ENCODE measurements around the gene HPSE2.
A peak's percentile ranks its signal among the peaks of the same experiment; 100 is the strongest.
"Not testable (repeated sequence)": the region's sequence is repeated elsewhere in the genome, so short reads cannot be mapped to it uniquely, and the experiment has no call there.

Gene HPSE2

DNA sequence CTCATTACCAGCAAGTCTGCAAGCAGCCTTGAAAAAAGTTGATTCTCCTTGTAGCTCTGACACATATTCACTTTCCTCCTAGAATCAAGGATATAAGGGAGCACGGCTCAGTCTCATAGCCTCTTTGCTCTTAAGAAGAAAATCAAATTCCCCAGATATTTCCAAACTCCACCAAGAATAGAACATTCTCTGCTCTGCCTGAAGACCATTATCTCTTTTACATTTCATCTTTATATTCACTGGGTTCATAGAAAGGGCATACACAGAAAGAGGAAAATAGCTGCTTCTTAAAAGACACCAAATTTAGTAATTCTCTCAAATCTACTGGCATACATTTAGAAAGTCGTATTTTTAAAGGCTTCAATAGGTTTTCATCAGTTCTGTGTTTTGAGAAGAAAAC lies 92.0 kb downstream of the HPSE2 start:
- no peak for DNase-seq

DNA sequence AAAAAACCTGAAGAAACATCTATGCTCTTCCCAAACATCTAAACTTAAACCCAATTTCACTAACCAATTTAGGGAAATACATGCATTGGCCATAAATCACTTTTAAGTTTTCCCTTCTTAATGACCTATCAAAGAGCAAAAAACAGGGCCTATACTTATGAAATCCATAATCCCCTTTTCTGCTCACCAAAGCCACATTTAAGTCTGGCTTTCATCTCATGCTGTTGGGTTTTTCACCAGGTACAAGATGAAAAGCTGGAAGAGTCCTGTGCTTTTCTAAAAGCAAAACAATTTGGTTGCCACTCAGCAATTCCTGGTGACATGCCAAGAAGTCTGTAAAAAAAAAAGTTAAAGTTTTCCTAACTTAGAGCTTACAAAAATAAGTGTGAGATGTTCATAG lies 92.6 kb downstream of the HPSE2 start:
- DNase-seq, result no peak

- not testable (repeated sequence) for DNase-seq
These were observed 102.8 kb downstream of the HPSE2 start for GRCh38 chr10:99132897-99133296.

GRCh38 chr10:99125879-99126278 lies 109.8 kb downstream of the HPSE2 start:
- no peak for DNase-seq

DNA sequence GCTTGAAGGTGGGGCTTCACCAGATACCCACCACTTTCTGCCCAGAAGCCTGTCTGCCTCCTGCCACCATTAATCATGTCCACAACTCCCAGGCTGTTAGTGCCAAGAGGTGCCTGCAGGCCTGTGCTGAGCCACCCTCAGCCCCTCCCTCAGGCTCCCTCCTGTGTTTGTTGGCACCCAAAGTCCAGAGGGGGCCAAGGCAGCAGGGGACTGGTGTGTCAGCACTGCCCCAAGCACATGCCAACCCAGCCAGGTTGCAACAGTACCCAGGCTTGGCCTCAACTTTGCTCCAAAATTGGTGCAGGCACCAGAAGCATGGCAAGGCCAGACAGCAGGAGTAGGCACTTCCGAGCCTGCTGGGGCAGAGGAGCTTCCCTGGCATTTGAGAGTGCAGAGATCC lies 111.3 kb downstream of the HPSE2 start:
- no peak for DNase-seq

DNA sequence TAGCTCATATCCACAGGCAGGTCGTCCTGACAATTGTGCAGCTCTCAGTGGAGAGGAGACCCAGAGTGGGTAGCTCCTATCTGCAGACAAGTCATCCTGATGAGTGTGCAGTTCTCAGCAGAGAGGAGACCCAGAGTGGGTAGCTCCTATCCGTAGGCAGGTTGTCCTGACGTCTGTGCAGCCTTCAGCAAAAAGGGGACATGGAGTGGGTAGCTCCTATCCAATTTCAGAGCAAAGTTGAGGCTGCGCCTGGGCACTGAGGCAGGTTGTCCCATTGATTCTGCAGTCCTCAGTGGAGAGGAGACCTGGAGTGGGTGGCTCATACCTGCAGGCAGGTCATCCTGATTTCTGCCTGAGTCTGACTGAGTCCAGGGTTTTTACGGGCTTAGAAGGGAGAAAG lies 111.8 kb downstream of the HPSE2 start:
- DNase-seq, result no peak

DNA sequence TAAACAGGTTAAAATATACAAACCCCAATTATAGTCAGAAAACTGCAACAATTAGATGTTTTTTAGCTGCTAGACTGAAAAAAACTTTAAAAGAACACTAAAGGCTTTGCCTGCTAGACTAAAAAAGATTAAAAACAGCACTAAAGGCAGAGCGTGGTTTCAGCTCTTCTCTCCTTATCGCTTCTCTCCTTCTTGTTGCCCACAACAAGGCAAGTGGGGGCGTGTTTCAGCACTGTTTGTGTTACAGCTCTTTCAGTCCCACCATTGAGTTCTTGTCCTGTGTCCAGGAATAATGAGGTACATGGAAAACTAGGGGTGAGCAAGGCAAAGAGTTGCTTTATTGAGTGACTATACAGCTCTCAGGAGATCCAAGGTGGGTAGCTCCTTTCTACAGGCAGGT lies 112.3 kb downstream of the HPSE2 start:
- DNase-seq, result no peak

GRCh38 chr10:99119258-99119748 lies 116.3 kb downstream of the HPSE2 start:
- no peak for DNase-seq

DNA sequence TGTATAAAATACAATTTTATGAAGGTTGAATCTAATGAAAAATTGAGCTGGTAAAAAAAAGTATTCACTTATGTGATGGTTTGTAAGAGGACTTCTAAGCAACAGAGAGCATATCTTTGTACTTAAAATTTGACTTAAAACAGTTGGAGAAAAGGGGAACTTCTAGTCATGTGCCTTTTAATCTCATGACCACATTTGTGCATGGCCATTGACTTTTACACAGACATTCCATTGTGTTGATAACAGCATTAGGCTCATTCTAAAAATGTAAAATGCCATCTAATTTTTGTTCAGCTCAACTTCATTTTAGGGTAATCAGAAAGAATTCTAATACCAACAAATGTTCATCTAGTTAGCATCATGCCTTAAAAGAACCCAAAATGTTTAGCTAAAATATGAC lies 119.9 kb downstream of the HPSE2 start:
- DNase-seq, result peak; percentile 58

GRCh38 chr10:99085358-99085757 lies 150.3 kb downstream of the HPSE2 start:
- no peak for DNase-seq

- DNase-seq, result no peak
These were observed 151.5 kb downstream of the HPSE2 start for GRCh38 chr10:99084161-99084560.

GRCh38 chr10:99080275-99080945 lies 155.2 kb downstream of the HPSE2 start:
- DNase-seq, result no peak

DNA sequence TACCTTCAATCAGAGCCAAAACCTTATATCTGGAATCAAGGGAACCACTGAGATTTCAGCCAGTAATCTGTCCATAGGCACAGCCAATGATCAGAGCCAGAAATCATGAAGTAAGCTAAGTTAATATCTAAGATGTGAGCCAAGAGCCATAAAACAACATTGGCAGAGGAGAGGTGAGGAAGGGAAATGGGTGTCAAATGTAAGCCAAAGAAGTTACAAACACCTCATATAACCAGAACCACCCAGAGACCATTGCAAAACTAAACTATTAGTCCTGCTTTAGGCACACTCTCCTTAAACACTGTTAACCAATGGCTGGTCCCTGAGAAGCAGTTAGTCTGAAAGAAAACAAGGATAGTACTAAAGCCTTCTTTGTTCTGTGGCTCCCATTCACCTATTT lies 173.1 kb downstream of the HPSE2 start:
- DNase-seq, result no peak

DNA sequence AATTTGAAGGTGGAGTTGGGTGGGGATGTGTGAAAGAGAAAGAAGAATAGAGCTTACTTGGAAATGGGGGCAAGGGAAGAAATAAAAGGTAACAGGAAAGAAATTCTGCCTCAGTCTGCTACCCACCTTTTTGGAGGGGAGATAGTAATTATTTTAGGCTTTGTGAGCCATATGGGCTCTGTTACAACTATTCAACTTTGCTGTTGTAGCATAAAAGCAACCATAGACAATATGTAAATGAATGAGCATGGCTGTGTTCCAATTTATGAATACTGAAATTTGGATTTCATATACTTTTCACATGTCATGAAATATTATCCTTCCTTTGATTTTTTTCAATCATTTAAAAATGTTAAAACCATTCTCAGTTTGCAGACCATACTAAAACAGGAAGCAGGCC lies 176.9 kb downstream of the HPSE2 start:
- DNase-seq, result no peak

DNA sequence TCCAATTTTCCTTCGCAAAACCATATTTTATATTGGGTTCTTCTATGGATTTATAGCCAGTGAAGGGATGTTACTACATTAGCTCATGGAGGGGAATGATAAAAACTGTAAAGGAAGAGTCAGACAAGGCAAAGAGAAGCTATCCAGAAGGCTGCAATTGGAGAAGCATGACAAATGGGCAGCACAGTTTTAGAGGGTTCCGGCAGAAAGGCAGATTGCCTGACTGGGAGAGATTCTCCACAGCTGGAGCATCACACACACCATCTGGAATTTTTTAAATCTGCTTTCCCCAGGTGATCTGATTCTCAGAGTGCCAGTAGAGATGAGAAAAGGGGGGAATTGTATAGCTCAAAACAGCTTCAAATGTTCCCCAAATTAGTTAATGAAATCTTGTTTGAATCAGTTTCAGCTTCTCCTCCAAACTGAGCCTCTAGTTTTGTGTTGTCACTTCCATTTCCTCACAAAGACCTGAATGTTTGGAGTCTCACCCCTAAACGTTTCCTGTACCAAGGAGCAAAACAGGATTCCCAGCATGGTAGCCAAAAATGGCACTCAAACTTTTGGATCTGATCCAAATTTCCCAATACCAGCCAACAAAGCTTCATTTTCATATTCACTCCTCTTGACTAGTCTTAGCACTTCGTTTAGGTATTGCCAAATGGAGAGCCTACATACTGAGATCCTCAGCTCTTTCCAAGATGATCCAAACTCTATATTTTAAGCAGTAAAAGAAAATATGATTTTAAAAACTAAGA lies 177.5 kb downstream of the HPSE2 start:
- no peak for DNase-seq

- DNase-seq, result no peak
These were observed 190.0 kb downstream of the HPSE2 start for GRCh38 chr10:99045671-99046070.

DNA sequence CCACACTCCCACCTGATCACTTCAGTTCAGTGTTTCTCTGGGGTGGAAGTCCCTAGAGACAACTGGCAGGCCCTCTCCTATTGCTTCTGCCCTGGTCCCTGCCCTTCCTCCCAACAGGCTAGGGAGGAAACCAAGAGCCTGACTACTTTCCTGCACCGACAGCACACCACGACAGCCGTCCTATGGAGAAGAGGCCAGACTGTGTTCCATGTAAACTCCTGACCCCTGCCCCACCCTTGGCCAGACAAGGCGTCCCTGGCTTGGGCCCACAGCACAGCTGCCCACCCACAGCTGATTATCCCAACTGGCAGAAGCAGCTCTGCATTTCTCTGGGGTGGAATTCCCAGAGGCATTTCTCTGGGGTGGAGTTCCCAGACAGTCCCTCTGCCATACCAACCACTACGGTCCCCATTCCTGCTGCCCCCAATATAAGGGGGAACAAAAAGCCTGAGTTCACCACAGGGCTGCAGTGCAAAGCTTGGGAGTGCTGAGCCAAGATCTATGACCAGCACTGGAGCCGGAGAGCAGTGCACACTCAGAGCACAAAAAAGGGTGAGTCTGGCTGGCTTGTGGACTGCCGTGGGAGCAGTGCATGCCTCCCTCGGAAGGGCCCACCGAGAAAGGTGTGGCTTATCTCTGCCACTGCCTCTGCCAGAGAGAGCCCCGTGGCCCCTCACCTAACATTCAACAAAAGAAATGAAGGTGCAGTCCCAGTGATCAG lies 193.4 kb downstream of the HPSE2 start:
- DNase-seq, result no peak

- DNase-seq, result no peak
These were observed 194.2 kb downstream of the HPSE2 start for GRCh38 chr10:99041468-99041867.

DNA sequence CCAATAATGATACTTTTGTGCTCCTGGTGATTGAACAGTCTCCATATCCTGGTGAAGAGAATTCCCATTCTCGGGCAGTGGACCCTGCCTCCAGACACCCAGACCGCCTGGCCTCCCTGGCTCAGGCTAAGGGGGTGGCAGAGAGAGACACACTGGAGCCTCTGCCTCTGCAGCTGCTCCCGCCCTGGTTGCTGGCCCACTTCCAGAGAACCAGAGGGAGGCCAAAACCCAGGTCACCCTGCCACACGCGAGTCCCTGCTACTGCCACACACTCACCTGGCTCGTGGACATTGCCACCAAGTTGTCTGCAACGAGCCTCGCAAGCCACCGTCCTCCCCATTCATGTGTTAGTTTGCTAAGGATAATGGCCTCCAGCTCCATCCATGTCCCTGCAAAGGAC lies 221.8 kb downstream of the HPSE2 start:
- no peak for DNase-seq

DNA sequence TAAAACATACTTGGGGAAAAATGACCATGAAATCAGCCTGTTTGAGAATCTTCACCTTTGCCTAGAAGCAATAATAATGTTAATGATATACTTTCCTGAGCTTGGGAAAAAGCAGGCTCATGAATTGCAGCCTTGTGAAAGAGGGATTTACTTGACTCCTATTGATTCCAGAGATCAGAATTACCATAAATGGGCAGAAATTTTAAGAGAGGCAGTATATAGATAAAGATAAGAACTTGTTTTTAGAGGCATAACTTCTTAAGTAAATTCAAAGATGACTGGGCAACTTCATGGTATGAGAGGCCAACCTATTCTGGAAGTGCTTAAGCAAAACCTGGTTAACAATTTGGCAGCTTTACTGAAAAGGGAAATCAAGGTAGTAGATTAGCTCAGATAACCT lies 225.4 kb downstream of the HPSE2 start:
- DNase-seq, result no peak

GRCh38 chr10:99008054-99008453 lies 227.6 kb downstream of the HPSE2 start:
- DNase-seq, result no peak

- DNase-seq, result no peak
These were observed 228.2 kb downstream of the HPSE2 start for GRCh38 chr10:99007457-99007856.

DNA sequence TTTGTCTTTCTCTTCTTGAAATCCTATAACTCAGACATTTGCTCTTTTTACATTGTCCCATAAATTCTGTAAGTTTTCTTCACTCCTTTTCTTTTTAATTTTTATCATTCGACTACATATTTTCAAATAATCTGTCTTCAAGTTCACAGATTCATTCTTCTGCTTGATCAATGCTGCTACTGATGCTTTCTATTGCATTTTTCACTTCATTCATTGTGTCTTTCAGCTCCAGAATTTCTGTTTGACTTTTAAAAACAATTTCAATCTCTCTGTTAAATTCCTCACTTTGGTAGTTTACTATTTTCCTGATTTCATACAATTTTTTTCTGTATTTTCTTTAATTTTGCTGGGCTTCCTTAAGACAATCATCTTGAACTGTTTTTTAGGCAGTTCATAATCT lies 230.4 kb downstream of the HPSE2 start:
- no peak for DNase-seq

- no peak for DNase-seq
These were observed 230.9 kb downstream of the HPSE2 start for GRCh38 chr10:99004738-99005137.

All from MV-4-11 (cell line).